CD14-positive monocyte (primary cell): ENCODE data around the gene MFNG. TPM values are rescaled to one million over a fixed set of nuclear protein-coding genes. Genes with fewer than 3 reads are reported as not detected.

Experiments used
- DNase-seq, 3 donors: peaks; one replicate each; pipeline ENCODE4 v3.0.0-alpha.2; 2011 to 2022
- H2AFZ ChIP-seq: 2 replicates; pipeline ENCODE4 v1.6.0; 2012; ENCODE audit warnings: mild to moderate bottlenecking, low read depth, low read length, inconsistent platforms; ENCODE audit not compliant: insufficient read depth, poor library complexity, severe bottlenecking
- H3K27ac ChIP-seq, 2 donors: 1 replicate in 1 of 2; 2 replicates in 1 of 2; pipeline ENCODE4 v1.5.1; 2012 to 2013; ENCODE audit warnings: low read length in 2 of 2, control low read depth in 1 of 2, inconsistent platforms in 1 of 2, low read depth in 1 of 2, mild to moderate bottlenecking in 1 of 2
- H3K27me3 ChIP-seq, 2 donors: one replicate each; pipeline versions ENCODE4 v1.6.0 to v1.6.1; 2011 to 2013; ENCODE audit warnings: low read length in 2 of 2; ENCODE audit not compliant: control insufficient read depth in 2 of 2, insufficient read depth in 2 of 2
- H3K36me3 ChIP-seq, 2 donors: replicated peaks in 1 of 2; 1 replicate in 1 of 2; 2 replicates in 1 of 2; pipeline versions ENCODE4 v1.5.1 to v1.6.1; 2012 to 2013; ENCODE audit warnings: low read length in 2 of 2, control low read depth in 1 of 2, inconsistent platforms in 1 of 2, mild to moderate bottlenecking in 1 of 2; ENCODE audit not compliant: insufficient read depth in 2 of 2, control insufficient read depth in 1 of 2
- H3K4me1 ChIP-seq, 2 donors: 1 replicate in 1 of 2; 2 replicates in 1 of 2; pipeline versions ENCODE4 v1.5.1 to v1.6.1; 2012 to 2013; ENCODE audit warnings: low read length in 2 of 2, control low read depth in 1 of 2, inconsistent platforms in 1 of 2, mild to moderate bottlenecking in 1 of 2, moderate library complexity in 1 of 2; ENCODE audit not compliant: insufficient read depth in 2 of 2, control insufficient read depth in 1 of 2
- H3K4me2 ChIP-seq: replicated peaks from 2 replicates; pipeline ENCODE3; 2012; ENCODE audit warnings: low read length, moderate library complexity, mild to moderate bottlenecking; ENCODE audit not compliant: poor library complexity, severe bottlenecking; ENCODE audit errors: extremely low read depth
- H3K4me3 ChIP-seq, 3 experiments: fragments of 200-600 bp in 1 of 3; sonication (generic) in 1 of 3; replicated peaks in 1 of 3; 1 replicate in 2 of 3; 2 replicates in 1 of 3; pipeline ENCODE4 v1.5.1; 2011 to 2013; ENCODE audit warnings: low read length in 3 of 3, mild to moderate bottlenecking in 3 of 3, control low read depth in 2 of 3, low read depth in 2 of 3, inconsistent platforms in 1 of 3, moderate library complexity in 1 of 3
- H3K79me2 ChIP-seq: 2 replicates; pipeline ENCODE4 v1.6.0; 2012; ENCODE audit warnings: mild to moderate bottlenecking, control low read depth, inconsistent platforms, low read length, moderate library complexity; ENCODE audit not compliant: insufficient read depth
- H3K9ac ChIP-seq: 2 replicates; pipeline ENCODE4 v1.6.0; 2017; ENCODE audit warnings: low read length, mild to moderate bottlenecking; ENCODE audit not compliant: insufficient read depth, poor library complexity, severe bottlenecking
- H3K9me3 ChIP-seq, 2 donors: replicated peaks in 1 of 2; 1 replicate in 1 of 2; 2 replicates in 1 of 2; pipeline versions ENCODE4 v1.5.1 to v1.6.1; 2012 to 2013; ENCODE audit warnings: low read length in 2 of 2, control low read depth in 1 of 2; ENCODE audit not compliant: control insufficient read depth in 1 of 2, insufficient read depth in 1 of 2
- H4K20me1 ChIP-seq: 2 replicates; pipeline ENCODE4 v1.6.0; 2012; ENCODE audit warnings: mild to moderate bottlenecking, low read length, control low read depth, moderate library complexity; ENCODE audit not compliant: insufficient read depth
- H3K27ac Mint-ChIP-seq, 7 donors: one replicate each; pipeline ENCODE4 v1.8.0; 2020; ENCODE audit warnings: mild to moderate bottlenecking in 7 of 7, mixed read lengths in 7 of 7, moderate library complexity in 6 of 7, inconsistent platforms in 2 of 7
- H3K27me3 Mint-ChIP-seq, 3 donors: one replicate each; pipeline ENCODE4 v1.8.0; 2021 to 2022; ENCODE audit warnings: low read depth in 3 of 3, mild to moderate bottlenecking in 3 of 3, mixed read lengths in 3 of 3, moderate library complexity in 3 of 3, inconsistent platforms in 1 of 3
- H3K36me3 Mint-ChIP-seq, 2 donors: one replicate each; pipeline ENCODE4 v1.8.0; 2020; ENCODE audit warnings: mixed read lengths in 2 of 2, inconsistent platforms in 1 of 2, mild to moderate bottlenecking in 1 of 2
- H3K4me1 Mint-ChIP-seq: one replicate; pipeline ENCODE4 v1.8.0; 2020; ENCODE audit warnings: mild to moderate bottlenecking, mixed read lengths
- H3K4me3 Mint-ChIP-seq, 2 donors: one replicate each; pipeline ENCODE4 v1.8.0; 2020; ENCODE audit warnings: mild to moderate bottlenecking in 2 of 2, mixed read lengths in 2 of 2, moderate library complexity in 1 of 2
- H3K9me3 Mint-ChIP-seq, 7 donors: one replicate each; pipeline ENCODE4 v1.8.0; 2020 to 2022; ENCODE audit warnings: mixed read lengths in 7 of 7, mild to moderate bottlenecking in 6 of 7, moderate library complexity in 6 of 7, inconsistent platforms in 2 of 7
- CTCF ChIP-seq: fragments of 200-600 bp; IDR thresholded peaks from one replicate; pipeline ENCODE4 v1.8.0; 2022; ENCODE audit warnings: antibody characterized with exemption, mild to moderate bottlenecking
- WGBS: methylation state at CpG from one replicate; pipeline ENCODE4 v1.1.5; 2013; ENCODE audit warnings: missing lambda C conversion rate; ENCODE audit not compliant: insufficient coverage; 5-methylcytosine and 5-hydroxymethylcytosine counted together
- intact Hi-C, 2 donors: fragments of 100-400 bp; cut with micrococcal nuclease; formaldehyde crosslinking; loops; one replicate each; pipeline versions ENCODE4 v1.15.0 to v1.15.1; 2023
- polyA plus RNA-seq, 3 donors: library from polyadenylated mRNA; depleted of rRNA in 1 of 3; unstranded in 2 of 3; stranded (reverse) in 1 of 3; fragments of 300-500 nt in 2 of 3; fragments of >200 nt in 1 of 3; fragmentation: Illumina TruSeq in 2 of 3; gene quantifications; 1 replicate in 2 of 3; 2 replicates in 1 of 3; pipeline ENCODE4 v1.2.3, GENCODE V29; 2012 to 2021

Gene MFNG
- polyA plus RNA-seq, 3 donors, result 84.1 to 196 (median 181) TPM

- H3K9me3 Mint-ChIP-seq, result peaks cover 0 to 19% (median 7%) of the 10 kb centered on the region in 7 donors
- Histone ChIP-seq H3K4me3 (no peak overlapping the region), H3K27me3 (peaks cover 29 to 79% of the 10 kb centered on the region in 2 donors), H3K9ac (no peak overlapping the region), H3K4me2 (no peak overlapping the region), H3K27ac (no peak overlapping the region), H4K20me1 (no peaks in the 10 kb centered on the region), H3K36me3 (no peaks in the 10 kb centered on the region), H3K9me3 (peaks cover 0 to 14% of the 10 kb centered on the region in 2 donors), H3K79me2 (no peaks in the 10 kb centered on the region), H2AFZ (no peak overlapping the region), H3K4me1 (peaks cover 17 to 26% of the 10 kb centered on the region in 2 donors)
- no peak for TF ChIP-seq CTCF
- peaks cover under 1 to 10% of the 10 kb centered on the region in 2 donors for H3K36me3 Mint-ChIP-seq
- peak overlapping the region in 1 of 2 donors; percentile 84 for H3K4me3 Mint-ChIP-seq
- peaks cover 66 to 79% (median 75%) of the 10 kb centered on the region in 3 donors for H3K27me3 Mint-ChIP-seq
- intact Hi-C loops, result no loop called here
- WGBS, result 93% methylated on average over 11 of the region's 11 CpGs
- peaks cover 30% of the 10 kb centered on the region for H3K4me1 Mint-ChIP-seq
- H3K27ac Mint-ChIP-seq, result no peak overlapping the region
- DNase-seq, result no peak
Measured at GRCh38 chr22:37425369-37425768, 60.8 kb downstream of the MFNG start.

GRCh38 chr22:37423283-37423682, 62.9 kb downstream of the MFNG start:
- no peak overlapping the region for H3K4me3 Mint-ChIP-seq
- 100% methylated on average over 2 of the region's 8 CpGs for WGBS
- peaks cover 0 to 21% (median 15%) of the 10 kb centered on the region in 7 donors for H3K9me3 Mint-ChIP-seq
- TF ChIP-seq CTCF, result no peak
- H3K9me3 ChIP-seq, result peaks cover 0 to 20% of the 10 kb centered on the region in 2 donors
- no peak overlapping the region for H3K9ac ChIP-seq
- H3K36me3 Mint-ChIP-seq, result peaks cover 14 to 19% of the 10 kb centered on the region in 2 donors
- no peak overlapping the region for H2AFZ ChIP-seq
- peaks cover 30 to 40% of the 10 kb centered on the region in 2 donors for H3K4me1 ChIP-seq
- no peak overlapping the region for H3K27ac Mint-ChIP-seq
- peaks cover 32 to 88% of the 10 kb centered on the region in 2 donors for H3K27me3 ChIP-seq
- intact Hi-C loops, result no loop called here
- peaks cover 36% of the 10 kb centered on the region for H3K4me1 Mint-ChIP-seq
- H4K20me1 ChIP-seq, result no peaks in the 10 kb centered on the region
- peaks cover 73 to 85% (median 82%) of the 10 kb centered on the region in 3 donors for H3K27me3 Mint-ChIP-seq
- H3K79me2 ChIP-seq, result no peaks in the 10 kb centered on the region
- no peak for DNase-seq
- H3K27ac ChIP-seq, result no peak overlapping the region
- H3K36me3 ChIP-seq, result no peaks in the 10 kb centered on the region
- H3K4me2 ChIP-seq, result no peak overlapping the region
- H3K4me3 ChIP-seq, result no peak overlapping the region
